AG08396 (cell line): ENCODE measurements around the gene HBG2.
"Not testable (repeated sequence)": the region's sequence is repeated elsewhere in the genome, so short reads cannot be mapped to it uniquely, and the experiment has no call there.

Experiments
- DNase-seq: peaks from one replicate; pipeline ENCODE4 v3.0.0; 2012; ENCODE audit warnings: low spot score, mixed read lengths

HBG2 gene

GRCh38 chr11:5254646-5255413 is at the start of gene HBG2:
Gene HBG2 (minus strand): TSS chr11:5254781. CDS start chr11:5254728, 53 bp downstream.
- DNase-seq: not testable (repeated sequence)

DNA sequence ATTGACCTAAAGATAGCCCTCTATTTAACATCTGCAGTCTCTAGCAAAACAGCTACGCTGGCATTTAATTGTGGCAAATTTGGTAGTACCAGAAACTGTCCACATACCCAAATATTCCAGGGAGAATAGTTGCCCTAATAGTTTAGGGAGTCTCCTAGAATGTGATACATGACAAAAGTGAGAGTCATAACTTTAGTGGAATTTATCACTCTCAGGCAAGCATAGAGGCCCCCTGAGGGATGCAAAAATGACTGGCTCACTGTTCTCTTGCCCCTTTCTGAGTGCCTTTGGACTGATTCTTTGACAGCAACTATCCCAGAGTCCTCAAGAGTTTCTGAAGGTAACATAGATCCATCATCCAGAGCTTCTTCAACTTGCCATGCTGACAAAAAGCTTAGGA is 49.5 kb upstream of the HBG2 start:
- peak; percentile 32 for DNase-seq

DNA sequence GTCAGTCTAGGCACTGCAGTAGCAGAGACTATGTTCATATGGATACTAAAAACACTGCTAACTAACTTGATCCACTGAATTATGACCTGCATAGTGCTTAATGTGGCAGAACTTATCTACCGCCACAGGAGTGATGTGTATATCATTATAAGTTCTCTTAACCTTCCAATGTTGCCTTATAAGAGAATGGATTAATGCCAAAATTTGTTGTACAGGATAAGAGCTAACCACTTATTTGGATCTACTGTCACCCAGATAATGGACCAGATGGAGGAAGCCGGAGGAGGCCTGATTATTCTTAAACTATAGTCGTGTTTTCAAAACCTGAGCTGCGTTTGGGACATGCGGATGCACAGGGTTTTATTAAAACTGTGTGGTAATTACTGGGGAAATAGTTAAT is 49.0 kb upstream of the HBG2 start:
- no peak for DNase-seq

DNA sequence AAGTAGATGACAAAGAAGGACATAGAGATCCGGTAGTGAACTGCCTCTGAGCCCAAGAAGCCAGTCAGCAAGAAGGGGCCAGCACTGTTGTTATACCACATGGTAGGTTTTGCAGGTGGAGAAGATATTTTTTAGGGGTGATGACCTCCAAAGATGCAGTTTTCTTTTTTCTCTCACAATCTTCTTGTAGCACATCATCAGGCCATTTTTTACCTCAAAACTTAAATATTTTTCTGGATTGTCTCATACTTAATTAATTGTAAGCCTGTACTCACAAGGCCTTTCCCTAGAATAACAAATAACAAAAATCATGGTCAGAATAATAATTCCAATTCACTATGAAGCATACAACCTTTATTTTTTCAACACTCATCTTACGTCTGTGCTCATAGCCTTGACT is 47.3 kb upstream of the HBG2 start, which contains the start of gene OR51B4:
OR51B4 (minus strand) TSS at position 101 of the 400 bp plus-strand sequence; CDS start at position 101, 0 bp downstream.
- no peak for DNase-seq

- no peak for DNase-seq
Measured at GRCh38 chr11:5300251-5300650, 45.7 kb upstream of the HBG2 start.

DNA sequence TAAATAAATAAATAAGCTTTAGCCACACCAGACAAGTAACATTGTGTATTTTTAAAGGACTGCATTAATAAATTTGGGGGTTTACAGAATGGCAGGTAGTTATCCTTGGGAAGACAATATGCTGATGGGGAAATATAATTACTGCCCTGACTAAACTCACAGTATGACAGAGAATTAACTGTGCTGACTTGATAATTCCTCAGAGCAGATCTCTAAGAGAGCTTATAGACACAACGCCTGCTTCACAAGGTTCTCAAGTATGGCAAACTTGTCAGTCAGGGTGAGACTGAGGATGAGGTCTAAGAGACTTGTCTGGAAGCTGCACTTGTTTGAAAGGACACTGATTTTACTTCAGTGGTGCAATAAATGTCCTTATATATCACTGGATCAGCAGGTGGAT is 43.9 kb upstream of the HBG2 start:
- no peak for DNase-seq

- DNase-seq: no peak
Measured at GRCh38 chr11:5297721-5298323, 43.2 kb upstream of the HBG2 start.

DNA sequence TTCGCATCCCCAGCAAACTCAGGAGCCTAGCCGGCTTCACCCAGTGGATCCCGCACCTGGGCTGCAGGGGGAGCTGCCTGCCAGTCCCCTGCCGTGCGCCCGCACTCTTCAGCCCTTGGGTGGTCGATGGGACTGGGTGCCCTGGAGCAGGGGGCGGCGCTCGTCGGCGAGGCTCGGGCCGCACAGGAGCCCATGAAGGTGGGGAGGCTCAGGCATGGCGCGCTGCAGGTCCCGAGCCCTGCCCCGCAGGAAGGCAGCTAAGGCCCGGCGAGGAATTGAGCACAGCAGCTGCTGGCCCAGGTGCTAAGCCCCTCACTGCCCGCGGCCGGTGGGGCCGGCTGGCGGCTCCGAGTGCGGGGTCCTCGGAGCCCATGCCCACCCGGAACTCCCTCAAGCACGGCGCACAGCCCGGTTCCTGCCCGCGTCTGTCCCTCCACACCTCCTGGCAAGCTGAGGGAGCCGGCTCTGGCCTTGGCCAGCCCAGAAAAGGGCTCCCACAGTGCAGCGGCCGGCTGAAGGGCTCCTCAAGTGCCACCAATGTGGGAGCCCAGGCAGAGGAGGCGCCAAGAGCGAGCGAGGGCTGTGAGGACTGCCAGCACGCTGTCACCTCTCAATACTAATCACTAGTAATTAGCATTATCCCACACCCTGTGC is 39.9 kb upstream of the HBG2 start:
- DNase-seq: not testable (repeated sequence)

DNA sequence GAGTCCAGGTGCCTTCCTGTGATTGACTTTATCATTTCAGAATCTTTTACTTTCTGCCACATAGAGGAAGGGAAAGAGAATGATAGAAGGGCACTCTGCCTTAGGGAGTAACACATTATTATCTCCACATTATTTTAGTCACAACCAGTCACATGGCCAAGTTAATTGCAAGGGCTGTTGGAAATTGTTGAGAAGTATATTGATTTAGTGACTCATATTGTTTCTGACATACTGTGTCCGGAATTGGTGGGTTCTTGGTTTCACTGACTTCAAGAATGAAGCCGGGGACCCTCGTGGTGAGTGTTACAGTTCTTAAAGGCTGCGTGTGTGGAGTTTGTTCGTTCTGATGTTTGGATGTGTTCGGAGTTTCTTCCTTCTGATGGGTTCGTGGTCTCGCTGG is 38.4 kb upstream of the HBG2 start:
- no peak for DNase-seq

- peak; percentile 40 for DNase-seq
Measured at GRCh38 chr11:5291207-5291838, 36.7 kb upstream of the HBG2 start.

DNA sequence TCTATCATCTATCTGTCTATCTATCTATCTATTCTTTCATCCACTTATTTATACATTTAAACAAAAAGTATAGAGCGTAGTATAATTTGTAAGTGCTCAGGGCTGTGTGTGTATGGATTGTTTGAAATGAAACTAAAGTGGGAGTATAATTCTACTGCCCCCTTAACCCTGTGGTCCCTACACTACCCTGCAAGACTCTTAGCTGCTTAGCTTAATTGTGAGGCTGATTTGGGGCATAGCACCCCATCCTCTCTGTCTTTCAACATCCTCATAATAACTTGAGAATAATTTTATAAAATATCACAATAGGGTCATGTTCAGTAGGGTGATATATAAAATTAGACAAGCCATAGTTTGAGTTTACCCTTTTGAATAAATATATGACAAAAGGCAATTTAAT is 35.5 kb upstream of the HBG2 start:
- no peak for DNase-seq

DNA sequence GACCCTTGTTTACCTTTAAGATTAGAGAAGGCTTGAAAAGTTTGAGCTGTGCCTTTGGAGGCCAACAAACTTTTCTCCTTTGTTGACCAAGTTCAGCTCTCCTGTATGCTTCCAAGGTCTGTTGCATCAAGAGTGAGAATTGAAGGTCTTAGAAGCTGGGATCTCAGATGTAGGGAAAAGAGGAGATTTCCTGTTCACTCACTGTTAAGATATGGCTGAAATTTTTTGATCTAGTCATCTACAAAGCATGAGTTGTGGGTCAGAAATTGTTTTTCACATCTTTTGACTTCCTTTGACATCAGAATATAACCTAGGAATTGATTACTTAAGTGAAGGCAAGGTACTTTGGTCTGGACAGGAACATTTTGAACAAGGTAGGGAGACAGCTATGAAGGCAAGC is 35.1 kb upstream of the HBG2 start:
- no peak for DNase-seq

- no peak for DNase-seq
Measured at GRCh38 chr11:5288906-5289550, 34.4 kb upstream of the HBG2 start.

- DNase-seq: peak; percentile 36
Measured at GRCh38 chr11:5288108-5288905, 33.7 kb upstream of the HBG2 start.

- DNase-seq: no peak
Measured at GRCh38 chr11:5286901-5287300, 32.3 kb upstream of the HBG2 start.

GRCh38 chr11:5286351-5286750 is 31.8 kb upstream of the HBG2 start:
- DNase-seq: no peak

GRCh38 chr11:5285703-5286340 is 31.2 kb upstream of the HBG2 start:
- no peak for DNase-seq

- DNase-seq: no peak
Measured at GRCh38 chr11:5284637-5285036, 30.1 kb upstream of the HBG2 start.

DNA sequence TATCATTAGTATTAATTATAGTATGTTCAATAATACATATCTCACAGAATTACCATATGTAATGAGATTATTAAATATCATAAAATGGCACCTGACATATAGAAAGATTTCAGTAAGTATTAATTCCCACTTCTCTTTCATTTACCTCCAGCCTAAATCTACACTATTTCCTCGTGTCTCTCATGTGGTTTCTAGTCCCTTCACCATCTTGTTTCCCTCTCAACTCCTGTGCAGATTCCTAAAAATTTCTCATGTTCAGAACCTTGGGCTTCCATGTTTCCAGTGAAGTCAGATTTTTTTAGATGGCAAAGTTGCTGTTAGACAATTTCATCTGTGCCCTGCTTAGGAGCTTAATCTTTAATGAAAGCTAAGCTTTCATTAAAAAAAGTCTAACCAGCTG is 29.3 kb upstream of the HBG2 start:
- no peak for DNase-seq

- no peak for DNase-seq
Measured at GRCh38 chr11:5283086-5283485, 28.5 kb upstream of the HBG2 start.

GRCh38 chr11:5282628-5283027 is 28.0 kb upstream of the HBG2 start:
- DNase-seq: no peak
